ENCODE data around the gene IRAK4. TPM values are rescaled to one million over a fixed set of nuclear protein-coding genes. Genes with fewer than 3 reads are reported as not detected.

Gene IRAK4
- total and polyA plus RNA-seq, 2 experiments from 2014 or later, result 3.9 to 12.9 TPM

DNA sequence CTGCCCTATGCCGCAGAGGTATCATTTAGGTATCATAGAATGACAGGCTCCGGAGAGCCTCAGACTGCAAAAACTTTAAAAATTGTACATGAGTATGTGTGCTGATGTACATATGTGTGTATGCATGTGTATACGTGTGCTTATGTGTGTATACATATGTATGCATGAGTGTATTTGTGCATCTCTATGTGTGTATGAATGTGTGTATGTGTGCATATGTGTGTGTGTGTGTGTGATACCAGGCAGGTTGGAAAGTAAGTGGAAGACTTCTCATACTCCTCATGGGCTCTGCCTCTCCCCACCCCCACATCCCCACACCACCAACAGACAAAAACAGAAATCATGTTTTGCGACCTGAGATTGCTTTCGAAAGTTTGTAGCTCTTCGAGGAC lies 76.5 kb downstream of the IRAK4 start:
- Histone ChIP-seq H3K4me2 (peak overlapping the region; percentile 93), H3K4me1 (ENCODE audit: insufficient read depth) (peaks cover 3% of the 10 kb centered on the region; the same call in 1 of the 2 replicates), H3K4me3 (peak overlapping the region; percentile 84), H2AFZ (peak overlapping the region; percentile 96), H3K9me2 (ENCODE audit: insufficient read depth) (no peaks in the 10 kb centered on the region), H3K79me2 (replicated peaks; ENCODE audit: insufficient read depth) (no peaks in the 10 kb centered on the region), H4K20me1 (replicated peaks; ENCODE audit: insufficient read depth) (no peaks in the 10 kb centered on the region), H3K27ac (ENCODE audit: low read depth) (no peak overlapping the region), H3K36me3 (ENCODE audit: insufficient read depth) (no peaks in the 10 kb centered on the region), H3F3A (replicated peaks; ENCODE audit: low read depth) (no peaks in the 10 kb centered on the region), H3K27me3 (ENCODE audit: insufficient read depth) (peaks cover 35% of the 10 kb centered on the region)
- Mint-ChIP-seq H3K27ac (no peak overlapping the region), H3K9me3 (no peaks in the 10 kb centered on the region; the same call in 1 of the 3 replicates), H3K27me3 (ENCODE audit: insufficient read depth, low read depth, poor library complexity) (peaks cover 17% of the 10 kb centered on the region), H3K4me3 (peak overlapping the region; percentile 72), H3K4me1 (peaks cover 7% of the 10 kb centered on the region; the same call in 2 of the 3 replicates), H3K36me3 (ENCODE audit: low read depth) (no peaks in the 10 kb centered on the region; the same call in 2 of the 3 replicates)
- TF ChIP-seq JUNB (IDR thresholded peaks at IDR 0.05; ENCODE audit: unreplicated experiment), result no peak
- no peak for TF ChIP-seq POLR2AphosphoS5 (IDR thresholded peaks at IDR 0.05; ENCODE audit: low read depth)
- TF ChIP-seq CREB1 (CRISPR knock-in tag; IDR thresholded peaks at IDR 0.05; ENCODE audit: low read depth), result no peak
- TF ChIP-seq ZNF331 (CRISPR knock-in tag; IDR thresholded peaks at IDR 0.05; ENCODE audit: low read depth), result no peak
- TF ChIP-seq ZNF114 (CRISPR knock-in tag; IDR thresholded peaks at IDR 0.05), result no peak
- no peak for TF ChIP-seq REST (IDR thresholded peaks at IDR 0.05; ENCODE audit: unreplicated experiment)
- no peak for TF ChIP-seq EZH2phosphoT487 (IDR thresholded peaks at IDR 0.05; ENCODE audit: unreplicated experiment)
- no peak for TF ChIP-seq STAT1 (IDR thresholded peaks at IDR 0.05; ENCODE audit: unreplicated experiment)
- TF ChIP-seq CTCF (conservative IDR thresholded peaks at IDR 0.05; ENCODE audit: low read depth in 2 of 2), result no peak
- TF ChIP-seq NANOG (IDR thresholded peaks at IDR 0.05; ENCODE audit: borderline replicate concordance), result no peak
- DNase-seq (ENCODE audit: low spot score) (no peak), ATAC-seq (no peak)

Data from GM23338 (cell line).